GM12892 (cell line): ENCODE results near the gene NFATC1.

ENCODE experiments used
- DNase-seq: peaks from one replicate; pipeline ENCODE4 v3.0.0; 2011; ENCODE audit not compliant: insufficient read length
- FAIRE-seq: peaks from 2 replicates; lab custom pipeline; 2011; peaks lifted over from hg19 to GRCh38; lab: Jason Lieb, UNC
- POLR2A ChIP-seq: IDR thresholded peaks from 2 replicates; pipeline ENCODE4 v1.6.1; 2011; ENCODE audit warnings: low read depth, low read length, control low read depth
- POLR2AphosphoS5 ChIP-seq: IDR thresholded peaks from 2 replicates; pipeline ENCODE4 v1.6.1; 2011; ENCODE audit warnings: low read depth, low read length, control low read depth
- TAF1 ChIP-seq: IDR thresholded peaks from 2 replicates; pipeline ENCODE4 v1.6.1; 2011; ENCODE audit warnings: low read depth, mild to moderate bottlenecking, control low read depth, low read length, borderline replicate concordance

The NFATC1 gene

DNA sequence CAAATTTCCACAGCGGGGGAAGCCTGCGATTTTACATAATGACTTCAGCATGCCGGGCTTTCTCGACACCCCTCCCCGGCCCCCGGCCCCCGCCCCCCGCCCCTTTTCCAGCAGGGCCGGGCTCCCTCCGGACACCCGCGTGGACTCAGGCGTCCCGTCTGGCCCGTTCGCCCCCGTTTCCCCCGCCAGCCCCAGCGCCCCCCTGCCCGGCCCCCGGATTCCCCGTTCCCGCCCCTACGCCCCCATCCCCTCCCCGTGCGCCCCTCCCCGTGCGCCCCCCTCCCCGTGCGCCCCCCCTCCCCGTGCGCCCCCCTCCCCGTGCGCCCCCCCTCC lies 456 bp upstream of the NFATC1 start:
- TF ChIP-seq TAF1 (no peak), POLR2A (no peak), POLR2AphosphoS5 (no peak)
- DNase-seq, result no peak
- no peak for FAIRE-seq

DNA sequence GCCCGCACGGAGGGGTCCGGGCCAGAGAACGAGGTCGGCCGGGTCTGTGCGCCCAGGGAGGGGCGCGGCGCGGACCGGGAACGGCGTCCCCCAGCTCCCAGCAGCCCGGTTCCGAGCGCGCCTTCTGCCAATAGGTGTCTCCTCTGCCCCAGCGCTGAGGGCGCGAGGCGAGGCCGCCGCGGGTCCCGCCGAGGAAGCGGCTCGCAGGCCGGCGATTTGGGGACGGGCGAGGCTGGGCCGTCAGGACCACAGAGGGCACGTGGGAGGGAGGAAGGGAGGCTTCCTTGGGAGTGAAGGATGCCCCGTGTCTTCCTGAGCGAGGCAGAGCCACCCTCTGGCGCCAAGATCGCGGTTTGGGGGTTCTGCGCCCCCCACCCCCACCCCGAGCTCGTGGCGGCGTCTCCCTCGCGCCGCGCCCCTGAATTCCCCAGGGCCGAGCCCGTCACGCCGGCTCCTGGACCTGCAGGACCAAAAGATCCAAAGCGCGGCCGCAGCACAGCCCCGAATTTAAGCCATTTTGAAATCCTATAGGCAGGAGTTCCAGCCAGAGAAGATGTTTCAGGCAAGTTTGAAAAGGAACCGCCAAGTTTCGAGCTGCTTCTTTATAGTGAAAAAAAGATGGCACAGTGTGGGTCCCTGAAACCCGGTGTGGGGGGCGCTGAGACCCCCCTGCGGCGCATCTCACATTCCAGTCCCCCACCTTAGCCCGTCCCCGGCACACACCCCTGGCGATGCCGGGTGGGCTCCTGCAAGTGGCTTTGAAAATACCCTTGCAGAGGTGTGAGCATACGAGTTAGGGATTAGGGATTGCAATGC lies 909 bp downstream of the NFATC1 start:
- no peak for FAIRE-seq
- DNase-seq, result no peak
- TF ChIP-seq TAF1 (no peak), POLR2A (no peak), POLR2AphosphoS5 (no peak)

DNA sequence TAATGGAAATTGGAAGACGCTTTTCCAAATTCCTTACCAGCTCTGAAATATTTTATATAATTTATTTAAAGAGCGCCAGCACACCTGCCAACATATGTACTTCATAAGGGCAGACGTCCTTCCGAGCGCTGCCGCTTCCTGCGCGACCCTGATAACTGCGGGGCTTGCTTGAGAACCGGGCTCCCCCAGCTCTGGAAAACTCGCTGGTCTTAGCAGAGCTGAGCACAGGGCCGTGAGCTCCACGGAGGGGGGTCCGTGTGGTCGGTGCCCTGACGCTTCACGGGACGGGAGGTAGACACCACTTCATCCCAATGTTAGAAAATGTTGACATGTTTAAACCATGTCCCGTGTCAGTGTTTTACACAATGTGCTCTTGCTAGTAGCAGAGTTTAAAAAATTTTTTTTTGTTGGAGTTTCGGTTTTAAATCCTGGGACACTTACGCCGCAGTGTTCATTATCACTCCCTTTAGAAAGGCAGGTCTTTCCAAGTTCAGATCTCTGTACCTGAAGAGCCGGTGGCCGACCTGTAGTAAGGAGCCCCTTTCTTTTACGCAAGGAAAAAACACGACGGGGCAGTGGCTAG lies 1.6 kb downstream of the NFATC1 start:
- FAIRE-seq, result no peak

DNA sequence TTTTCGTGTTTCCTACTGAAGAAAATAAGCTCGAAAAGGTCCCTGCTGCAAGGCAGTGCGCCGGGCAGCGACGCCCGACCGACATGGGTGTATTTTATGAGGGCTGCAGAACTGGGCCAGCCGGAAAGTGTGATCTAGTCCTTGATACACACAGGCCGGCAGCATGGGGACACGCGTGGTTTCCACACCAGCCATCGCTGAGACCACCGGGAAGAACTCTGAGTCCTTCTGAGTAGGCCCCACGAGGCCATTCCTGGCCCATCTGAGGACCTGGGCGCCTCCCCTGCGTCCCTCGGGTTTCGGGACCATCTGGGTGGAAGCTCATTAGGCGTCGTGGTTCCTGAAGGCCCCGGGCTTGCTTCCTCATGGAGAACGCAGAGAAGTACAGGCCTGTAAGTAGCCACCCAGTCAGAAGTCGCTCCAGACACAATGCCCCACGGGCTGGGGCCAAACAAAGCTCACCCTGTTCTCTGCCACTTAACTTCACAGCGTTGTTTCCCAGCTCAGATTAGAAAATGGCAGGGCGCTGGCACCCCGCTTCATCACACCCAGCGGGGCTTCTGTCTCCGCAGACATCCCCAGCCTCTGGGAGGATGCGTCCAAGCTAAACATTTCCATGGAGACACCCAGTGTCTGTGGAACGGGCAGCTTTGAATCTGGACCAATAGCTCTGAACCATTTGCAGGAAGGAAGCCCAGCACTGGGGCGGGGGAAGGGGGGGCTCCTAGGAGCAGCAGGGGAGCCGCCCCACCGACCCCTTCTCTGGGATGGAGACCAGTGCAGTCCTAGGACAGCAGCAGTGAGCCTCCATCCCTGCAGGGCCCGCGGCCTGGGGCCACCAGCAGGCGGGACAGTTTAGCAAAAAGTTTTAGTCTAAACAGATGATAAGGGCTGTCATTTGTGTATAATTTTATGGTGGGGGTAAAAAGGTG lies 2.4 kb downstream of the NFATC1 start:
- FAIRE-seq (no peak), DNase-seq (no peak)
- no peak for TF ChIP-seq TAF1

More for the DNA sequence above, 1.6 kb downstream of the NFATC1 start:
- DNase-seq, result no peak
- TF ChIP-seq TAF1 (no peak), POLR2A (no peak), POLR2AphosphoS5 (no peak)

DNA sequence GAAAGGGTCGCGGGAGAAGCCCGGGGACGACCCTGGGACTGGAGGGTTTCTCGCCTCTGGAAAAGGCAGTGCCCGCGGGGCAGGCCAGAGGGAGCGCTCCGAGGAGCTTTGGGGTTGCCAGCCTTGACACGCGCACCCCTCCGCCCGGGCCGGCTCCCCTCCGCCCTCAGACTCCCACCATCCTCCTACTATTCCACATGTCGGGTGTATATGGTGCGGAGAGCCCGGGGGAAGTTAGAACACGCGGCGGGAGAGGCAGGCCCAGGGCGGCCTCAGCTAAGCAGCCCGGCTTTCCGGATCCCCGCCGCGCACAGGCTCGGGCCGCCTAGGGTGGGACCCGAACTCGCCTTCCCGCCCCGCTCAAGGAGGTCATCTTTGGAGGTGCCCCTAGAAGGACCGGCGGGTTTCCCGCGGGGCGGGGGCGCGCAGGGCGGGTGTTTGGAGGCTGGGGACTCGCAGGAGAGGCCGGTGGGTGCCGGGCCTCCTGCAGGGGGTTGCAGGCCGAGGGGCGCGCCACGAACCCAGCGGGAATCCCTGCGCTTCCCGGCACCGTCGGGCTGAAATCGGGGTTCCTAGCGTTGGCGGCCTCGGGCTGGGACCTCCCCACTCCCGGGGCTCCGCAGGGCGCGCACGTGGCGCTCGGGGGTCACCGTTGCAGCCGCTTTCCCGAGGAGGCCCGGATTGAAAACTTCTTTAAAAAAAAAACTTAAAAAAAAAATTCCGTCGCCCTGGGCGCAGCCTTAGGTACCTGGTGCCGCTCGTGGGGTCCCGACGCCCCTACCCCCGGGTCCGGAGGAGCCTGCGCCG lies 3.7 kb downstream of the NFATC1 start:
- DNase-seq (no peak), FAIRE-seq (peak; percentile 24)
- TF ChIP-seq POLR2AphosphoS5 (no peak), POLR2A (no peak), TAF1 (no peak)

DNA sequence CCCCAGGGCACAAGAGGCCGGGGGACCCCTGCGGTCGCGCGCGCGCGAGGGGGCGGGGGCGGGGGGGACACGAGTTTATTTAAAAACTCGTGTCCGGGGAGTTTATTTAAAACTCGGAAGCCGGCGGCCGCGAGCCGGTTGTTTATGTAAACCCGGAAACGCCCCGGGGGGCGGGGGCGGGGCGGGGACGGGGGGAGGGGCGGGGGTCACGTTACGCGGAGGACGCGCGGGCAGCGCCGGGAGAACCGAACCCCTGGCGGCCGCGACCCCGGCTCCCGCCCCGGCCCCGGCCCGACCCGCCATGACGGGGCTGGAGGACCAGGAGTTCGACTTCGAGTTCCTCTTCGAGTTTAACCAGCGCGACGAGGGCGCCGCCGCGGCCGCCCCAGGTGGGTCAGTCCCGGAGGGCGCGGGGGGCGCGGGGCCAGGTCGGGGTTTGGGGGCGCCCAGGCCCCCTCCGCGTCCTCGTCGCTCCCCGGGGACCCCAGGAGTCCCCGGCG lies 4.4 kb downstream of the NFATC1 start:
- TF ChIP-seq TAF1 (no peak), POLR2A (no peak), POLR2AphosphoS5 (no peak)
- FAIRE-seq, result no peak
- DNase-seq, result peak; percentile 74

DNA sequence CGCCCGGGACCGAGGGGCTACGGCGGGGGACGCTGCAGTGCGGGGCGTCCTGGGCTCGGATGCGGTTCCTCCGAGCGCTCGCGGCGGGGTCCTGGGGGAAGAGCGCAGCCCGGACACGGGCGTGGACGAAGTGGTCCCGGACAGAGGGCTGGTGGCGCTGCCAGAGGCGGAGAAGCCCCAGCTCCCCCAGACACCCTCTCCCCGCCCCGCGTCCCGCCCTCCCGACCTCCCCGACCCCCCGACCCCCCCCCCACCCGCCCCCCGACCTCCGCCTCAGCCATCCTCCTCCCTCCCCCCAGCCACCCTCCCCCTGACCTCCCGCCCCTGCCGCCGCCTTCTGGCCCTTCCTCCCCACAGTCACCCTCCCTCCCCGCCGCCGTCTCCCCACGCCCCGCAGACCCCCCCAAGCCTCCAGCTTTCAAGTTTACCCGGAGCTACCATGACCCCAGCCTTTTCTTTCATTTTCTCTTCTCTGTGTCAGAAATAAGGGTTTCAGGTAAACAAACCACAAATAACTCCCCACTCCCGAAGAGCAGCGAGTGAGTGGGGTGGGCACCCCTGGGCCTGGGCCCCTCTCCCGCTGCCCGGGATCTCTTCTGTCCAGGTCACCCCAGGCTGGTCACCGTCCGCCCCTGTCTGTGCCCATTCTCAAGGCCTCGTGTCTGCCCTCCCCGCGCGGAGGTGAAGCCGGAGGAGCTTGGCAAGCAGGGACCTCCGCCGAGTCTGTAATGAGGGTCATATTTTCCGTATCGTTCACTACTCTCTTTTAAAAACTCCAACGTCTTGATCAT lies 5.1 kb downstream of the NFATC1 start:
- TF ChIP-seq POLR2A (no peak), TAF1 (no peak)
- FAIRE-seq (no peak), DNase-seq (peak; percentile 68)

DNA sequence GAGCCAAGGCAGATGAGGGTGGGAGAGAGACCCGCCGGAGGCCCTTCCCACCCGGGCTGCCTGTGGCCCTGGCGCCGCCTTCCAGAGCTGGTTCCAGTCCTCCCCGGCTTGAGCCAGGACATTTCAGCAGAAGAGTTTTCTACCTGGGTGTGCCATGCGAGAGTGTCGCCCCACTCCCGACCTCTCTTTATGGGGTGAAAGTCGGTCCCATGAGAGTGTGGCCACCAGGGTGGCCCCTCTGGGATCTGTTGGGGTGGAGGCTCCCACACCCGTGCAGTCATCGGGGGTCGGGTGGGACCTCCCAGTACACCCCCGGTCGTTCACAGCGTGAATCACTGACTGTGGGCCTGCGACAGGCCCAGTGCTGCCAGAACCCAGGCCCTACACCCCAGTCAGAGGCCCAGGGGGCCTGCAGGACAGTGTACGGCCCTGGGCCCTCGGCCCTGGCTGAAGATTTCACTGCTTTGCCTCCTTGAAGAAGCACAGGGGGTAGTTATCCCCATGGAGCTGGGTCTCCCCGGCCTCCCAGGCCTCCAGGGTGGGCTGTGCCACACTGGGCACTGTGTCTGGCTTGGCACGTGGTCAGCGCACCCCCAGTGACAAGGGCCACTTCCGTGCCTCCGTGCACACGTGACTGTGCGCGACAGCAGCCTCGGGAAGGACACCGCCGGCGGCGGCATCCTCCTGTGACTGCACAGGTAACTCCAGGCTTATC lies 5.9 kb downstream of the NFATC1 start:
- no peak for TF ChIP-seq POLR2AphosphoS5
- TF ChIP-seq TAF1, result no peak
- TF ChIP-seq POLR2A, result no peak
- FAIRE-seq (no peak), DNase-seq (no peak)

DNA sequence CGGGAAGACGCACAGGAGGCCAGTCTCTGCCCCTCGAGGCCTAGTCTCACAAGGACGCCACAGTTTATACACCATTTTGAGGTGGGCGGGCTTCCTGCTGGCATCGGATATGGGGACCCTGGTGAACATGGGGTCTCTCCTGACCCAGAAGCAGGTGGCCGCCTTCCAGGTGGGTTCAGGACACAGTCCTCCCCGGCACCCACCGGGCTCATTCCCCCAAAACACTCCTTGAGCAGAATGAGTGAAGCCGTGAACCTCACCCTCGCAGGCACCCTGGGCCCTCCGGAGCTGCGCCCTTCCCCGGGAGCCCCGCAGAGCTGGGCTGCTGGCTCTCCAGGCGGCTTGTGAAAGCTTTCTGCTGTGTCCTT lies 6.5 kb downstream of the NFATC1 start:
- DNase-seq (no peak), FAIRE-seq (no peak)
- TF ChIP-seq TAF1 (no peak), POLR2A (no peak), POLR2AphosphoS5 (no peak)

DNA sequence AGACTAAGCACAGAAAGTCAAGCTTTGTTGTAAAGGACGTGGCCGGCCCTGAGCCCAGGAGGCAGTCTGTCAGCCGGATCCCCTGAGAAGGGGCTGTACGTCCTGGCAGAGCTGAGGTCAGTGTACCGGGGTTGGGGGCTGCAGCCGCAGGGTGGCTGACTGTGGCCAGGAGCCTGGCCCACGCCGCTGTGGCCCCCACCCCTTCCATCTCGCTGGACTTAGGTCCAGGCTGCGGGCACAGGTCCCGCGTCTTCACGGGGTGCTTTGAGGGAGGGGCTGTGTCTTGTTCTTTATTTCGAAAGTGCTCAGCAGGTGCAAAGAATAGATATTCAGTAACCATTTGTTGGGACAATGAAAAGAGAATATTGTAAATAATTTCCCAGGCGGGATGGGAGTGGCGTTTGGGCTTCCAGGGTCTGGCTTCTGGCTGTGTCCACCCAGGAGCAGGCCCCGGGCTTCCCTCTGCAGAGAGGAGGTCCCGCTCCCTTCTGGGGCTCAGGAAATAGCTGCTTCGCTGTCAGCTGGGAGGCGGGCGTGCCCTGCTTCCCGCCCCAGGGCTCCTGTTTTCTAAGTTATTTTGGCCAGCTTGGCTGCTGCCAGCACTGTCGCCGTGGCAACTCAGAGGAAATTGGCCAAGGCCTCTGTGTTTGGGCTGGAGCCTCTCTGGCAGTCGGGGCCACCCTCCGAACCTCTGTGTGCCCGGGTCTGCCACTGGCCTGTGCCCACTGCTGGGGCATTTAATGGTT lies 7.4 kb downstream of the NFATC1 start:
- DNase-seq (no peak), FAIRE-seq (no peak)
- TF ChIP-seq POLR2AphosphoS5 (no peak), POLR2A (no peak), TAF1 (no peak)
